Heart left ventricle (tissue), 16 donors: Measurements from ENCODE around the gene RBMXL3. TPM values are rescaled to one million over a fixed set of nuclear protein-coding genes. Genes with fewer than 3 reads are reported as not detected.

Experiments used
- ATAC-seq, 4 donors: fragments of 200-7000 bp; cut with Tn5 transposase; one replicate each; pipeline ENCODE4 v1.9.1; 2020 to 2022; ENCODE audit warnings: moderate library complexity in 4 of 4, mild to moderate bottlenecking in 3 of 4, moderate number of reproducible peaks in 1 of 4
- DNase-seq, 5 donors: peaks; one replicate each; pipeline ENCODE4 v3.0.0-alpha.2; 2020
- H3K27ac ChIP-seq, 12 donors: fragments of 200-600 bp; sonication (generic) in 4 of 12; one replicate each; pipeline versions ENCODE4 v1.5.0 to v1.8.0; 2016 to 2022; ENCODE audit warnings: mild to moderate bottlenecking in 2 of 12
- H3K27me3 ChIP-seq, 9 donors: fragments of 200-600 bp; sonication (generic) in 2 of 9; one replicate each; pipeline versions ENCODE4 v1.5.1 to v1.8.0; 2016 to 2022; ENCODE audit warnings: mild to moderate bottlenecking in 3 of 9
- H3K36me3 ChIP-seq, 9 donors: fragments of 200-600 bp; sonication (generic) in 2 of 9; one replicate each; pipeline versions ENCODE4 v1.5.0 to v1.8.0; 2018 to 2022; ENCODE audit warnings: mild to moderate bottlenecking in 2 of 9
- H3K4me1 ChIP-seq, 12 donors: fragments of 200-600 bp; sonication (generic) in 4 of 12; one replicate each; pipeline versions ENCODE4 v1.5.0 to v1.8.0; 2016 to 2022; ENCODE audit warnings: mild to moderate bottlenecking in 3 of 12
- H3K4me3 ChIP-seq, 12 donors: fragments of 200-600 bp; sonication (generic) in 4 of 12; one replicate each; pipeline versions ENCODE4 v1.5.0 to v1.8.0; 2017 to 2022; ENCODE audit warnings: mild to moderate bottlenecking in 9 of 12, moderate library complexity in 4 of 12
- H3K9me3 ChIP-seq, 12 donors: fragments of 200-600 bp; sonication (generic) in 4 of 12; one replicate each; pipeline versions ENCODE4 v1.5.0 to v1.8.0; 2016 to 2022; ENCODE audit warnings: mild to moderate bottlenecking in 1 of 12
- CTCF ChIP-seq, 12 donors: fragments of 200-600 bp; sonication (generic) in 4 of 12; IDR thresholded peaks; one replicate each; pipeline versions ENCODE4 v1.5.0 to v1.8.0; 2018 to 2022; ENCODE audit warnings: antibody characterized with exemption in 12 of 12, mild to moderate bottlenecking in 5 of 12
- POLR2A ChIP-seq, 2 donors: fragments of 450-650 bp; IDR thresholded peaks; one replicate each; pipeline ENCODE4 v1.6.1; 2017; ENCODE audit warnings: antibody characterized with exemption in 2 of 2, mild to moderate bottlenecking in 2 of 2, moderate library complexity in 2 of 2
- WGBS, 4 donors: extraction: QIAGEN DNeasy Blood & Tissue Kit in 2 of 4; methylation state at CpG; one replicate each; pipeline versions ENCODE4 v1.1.5 to v1.1.7; 2013 to 2018; 5-methylcytosine and 5-hydroxymethylcytosine counted together
- intact Hi-C, 10 donors: fragments of 100-400 bp; cut with DNase I; formaldehyde crosslinking; loops; one replicate each; pipeline versions ENCODE4 v1.11.1 to v1.14.2; 2022
- polyA plus RNA-seq, 2 donors: library from polyadenylated mRNA; stranded (reverse); fragments of 200-250 nt; gene quantifications; one replicate each; pipeline ENCODE4 v1.2.3, GENCODE V29; 2013
- total RNA-seq, 9 donors: library from RNA; depleted of rRNA in 2 of 9; stranded (reverse); fragments of >200 nt in 2 of 9; fragmentation: NEBNext Ultra II Directional in 3 of 9; extraction: Animal tissue kit (Norgen Biotek cat#: 25700) in 3 of 9; gene quantifications; one replicate each; pipeline versions ENCODE4 v1.1.0 to v1.2.4, GENCODE V29; 2016 to 2023
- donor health status: ischemic (EF 13 %, LVEDD 7.1; RV severe dilation, severe dysfunction).
- donor health status: healthy with polysubstance abuse.
- donor health status: DM: no; HTN: yes; CAD: no.
- donor health status: DM: no; HTN: no; CAD: no.
- donor health status: ischemic (EF 25% LVEDD 6.9; RV normal size, moderate dysfunction).
- donor health status: ischemic (EF 25% LVEDD 5.7; RV mildly dilated, moderate dysfunction).
- donor health status: healthy.
- donor health status: DM: yes; HTN: yes; CAD: no.
- donor health status: ischemic (EF 35%, LVEDD 5.7; RV mildly dilated, moderate dysfunction).
- donor health status: nonischemic (EF 11% LVEDD 7.7; RV severe dilation, severe dysfunction).
- donor health status: DM: yes; HTN: yes; CAD: no.
- donor health status: PGD.
- donor health status: ischemic (EF 29% LVEDD 5.4; RV normal size, mild dysfunction).
- donor health status: nonischemic (EF 23%, LVEDD 6.1; RV moderate dilation, normal function).

Gene RBMXL3
- total and polyA plus RNA-seq, 11 donors = not detected

- no peak for TF ChIP-seq CTCF (IDR thresholded peaks at IDR 0.05)
- intact Hi-C loops = no loop called here
- no peak overlapping the region for H3K27ac ChIP-seq
- no peak overlapping the region for H3K4me3 ChIP-seq
- H3K27me3 ChIP-seq = no peaks in the 10 kb centered on the region
- no peaks in the 10 kb centered on the region for H3K9me3 ChIP-seq
- 71 to 87% (median 74%) methylated on average over 3 of the region's 3 CpGs for WGBS, 4 donors
- DNase-seq = no peak
- ATAC-seq = no peak
- no peaks in the 10 kb centered on the region for H3K4me1 ChIP-seq
- peaks cover 0 to 3% (median 0%) of the 10 kb centered on the region in 9 donors for H3K36me3 ChIP-seq
These were observed 14.7 kb upstream of the RBMXL3 start for GRCh38 chrX:115174548-115174947.

GRCh38 chrX:115177932-115178331, 11.3 kb upstream of the RBMXL3 start:
- Histone ChIP-seq H3K27me3 (no peaks in the 10 kb centered on the region), H3K36me3 (peaks cover 0 to 3% (median 0%) of the 10 kb centered on the region in 9 donors), H3K4me3 (no peak overlapping the region), H3K4me1 (no peaks in the 10 kb centered on the region), H3K9me3 (no peaks in the 10 kb centered on the region), H3K27ac (no peak overlapping the region)
- TF ChIP-seq POLR2A (IDR thresholded peaks at IDR 0.05) (no peak), CTCF (IDR thresholded peaks at IDR 0.05) (no peak)
- intact Hi-C loops = no loop called here
- ATAC-seq (no peak), DNase-seq (no peak)
- 72 to 98% (median 89%) methylated on average over 4 of the region's 4 CpGs for WGBS, 4 donors

GRCh38 chrX:115178473-115178872, 10.7 kb upstream of the RBMXL3 start:
- TF ChIP-seq CTCF (IDR thresholded peaks at IDR 0.05) = no peak
- no peak for TF ChIP-seq POLR2A (IDR thresholded peaks at IDR 0.05)
- intact Hi-C loops = no loop called here
- H3K4me1 ChIP-seq = no peaks in the 10 kb centered on the region
- no peaks in the 10 kb centered on the region for H3K27me3 ChIP-seq
- ATAC-seq = no peak
- 61 to 92% (median 84%) methylated on average over 1 of the region's 1 CpG for WGBS, 4 donors
- H3K27ac ChIP-seq = no peak overlapping the region
- H3K36me3 ChIP-seq = peaks cover 0 to 3% (median 0%) of the 10 kb centered on the region in 9 donors
- DNase-seq = no peak
- no peaks in the 10 kb centered on the region for H3K9me3 ChIP-seq
- no peak overlapping the region for H3K4me3 ChIP-seq

- Histone ChIP-seq H3K4me3 (no peak overlapping the region), H3K4me1 (no peaks in the 10 kb centered on the region), H3K27ac (no peak overlapping the region), H3K36me3 (no peaks in the 10 kb centered on the region), H3K27me3 (no peaks in the 10 kb centered on the region), H3K9me3 (no peaks in the 10 kb centered on the region)
- WGBS, 4 donors = 84 to 99% (median 93%) methylated on average over 2 of the region's 2 CpGs
- no peak for TF ChIP-seq POLR2A (IDR thresholded peaks at IDR 0.05)
- TF ChIP-seq CTCF (IDR thresholded peaks at IDR 0.05) = no peak
- ATAC-seq (no peak), DNase-seq (no peak)
- intact Hi-C loops = no loop called here
These were observed 5.2 kb upstream of the RBMXL3 start for GRCh38 chrX:115183980-115184379.
